ENCODE results near the gene GPX4. TPM values are rescaled to one million over a fixed set of nuclear protein-coding genes. Genes with fewer than 3 reads are reported as not detected.

GPX4 gene
- total RNA-seq, 4 donors from 2014 or later, result 267 to 359 (median 344) TPM

GRCh38 chr19:1140272-1141027 is 36.7 kb downstream of the GPX4 start:
- peaks cover 59% of the 10 kb centered on the region for H3K36me3 ChIP-seq
- no peaks in the 10 kb centered on the region for H3K27me3 ChIP-seq
- no peak for TF ChIP-seq POLR2AphosphoS5 (IDR thresholded peaks at IDR 0.05)
- TF ChIP-seq CTCF (IDR thresholded peaks at IDR 0.05), result no peak
- no peak for TF ChIP-seq EP300 (IDR thresholded peaks at IDR 0.05)
- no peak for TF ChIP-seq POLR2A (IDR thresholded peaks at IDR 0.05)
- H3K4me1 ChIP-seq, result peaks cover 15% of the 10 kb centered on the region
- DNase-seq (ENCODE audit: low spot score in 2 of 2), result no peak
- 92% methylated on average over 22 of the region's 39 CpGs for WGBS
- no peak overlapping the region for H3K27ac ChIP-seq
- H3K9me3 ChIP-seq, result no peaks in the 10 kb centered on the region
- no peak overlapping the region for H3K4me3 ChIP-seq

GRCh38 chr19:1141944-1142343 is 38.1 kb downstream of the GPX4 start:
- peaks cover 65% of the 10 kb centered on the region for H3K36me3 ChIP-seq
- 80% methylated on average over 5 of the region's 5 CpGs for WGBS
- no peaks in the 10 kb centered on the region for H3K27me3 ChIP-seq
- H3K4me1 ChIP-seq, result peaks cover 2% of the 10 kb centered on the region
- TF ChIP-seq EP300 (IDR thresholded peaks at IDR 0.05) (no peak), CTCF (IDR thresholded peaks at IDR 0.05) (no peak)
- H3K4me3 ChIP-seq, result no peak overlapping the region
- no peaks in the 10 kb centered on the region for H3K9me3 ChIP-seq
- H3K27ac ChIP-seq, result no peak overlapping the region
- no peak for DNase-seq (ENCODE audit: low spot score in 2 of 2)

GRCh38 chr19:1143828-1144399 is 40.1 kb downstream of the GPX4 start:
- TF ChIP-seq CTCF (IDR thresholded peaks at IDR 0.05), result no peak
- no peak for TF ChIP-seq EP300 (IDR thresholded peaks at IDR 0.05)
- TF ChIP-seq POLR2A (IDR thresholded peaks at IDR 0.05), result no peak
- TF ChIP-seq POLR2AphosphoS5 (IDR thresholded peaks at IDR 0.05), result no peak
- Histone ChIP-seq H3K4me3 (no peak overlapping the region), H3K27me3 (no peaks in the 10 kb centered on the region), H3K4me1 (peaks cover 14% of the 10 kb centered on the region), H3K27ac (no peak overlapping the region), H3K9me3 (no peaks in the 10 kb centered on the region), H3K36me3 (peaks cover 71% of the 10 kb centered on the region)
- no peak for DNase-seq (ENCODE audit: low spot score in 2 of 2)
- WGBS, result 88% methylated on average over 25 of the region's 33 CpGs

GRCh38 chr19:1144741-1145140 is 40.9 kb downstream of the GPX4 start:
- H3K27me3 ChIP-seq, result no peaks in the 10 kb centered on the region
- no peak for TF ChIP-seq POLR2A (IDR thresholded peaks at IDR 0.05)
- TF ChIP-seq CTCF (IDR thresholded peaks at IDR 0.05), result no peak
- TF ChIP-seq EP300 (IDR thresholded peaks at IDR 0.05), result no peak
- TF ChIP-seq POLR2AphosphoS5 (IDR thresholded peaks at IDR 0.05), result no peak
- H3K4me3 ChIP-seq, result no peak overlapping the region
- DNase-seq (ENCODE audit: low spot score in 2 of 2), result no peak
- no peak overlapping the region for H3K27ac ChIP-seq
- WGBS, result 95% methylated on average over 1 of the region's 1 CpG
- H3K36me3 ChIP-seq, result peaks cover 70% of the 10 kb centered on the region
- no peaks in the 10 kb centered on the region for H3K9me3 ChIP-seq
- H3K4me1 ChIP-seq, result peaks cover 21% of the 10 kb centered on the region

- H3K36me3 ChIP-seq, result peaks cover 70% of the 10 kb centered on the region
- H3K27me3 ChIP-seq, result no peaks in the 10 kb centered on the region
- no peaks in the 10 kb centered on the region for H3K9me3 ChIP-seq
- H3K4me1 ChIP-seq, result peaks cover 32% of the 10 kb centered on the region
- H3K27ac ChIP-seq, result no peak overlapping the region
- no peak overlapping the region for H3K4me3 ChIP-seq
- TF ChIP-seq POLR2A (IDR thresholded peaks at IDR 0.05), result no peak
- no peak for DNase-seq (ENCODE audit: low spot score in 2 of 2)
- 90% methylated on average over 13 of the region's 26 CpGs for WGBS
Observed at GRCh38 chr19:1145635-1146411, 42.0 kb downstream of the GPX4 start.

Measured in suprapubic skin (tissue), 4 donors.